Fibroblast of lung (primary cell): ENCODE measurements around the gene LGI2.

Experiments used
- CTCF ChIP-seq, 2 donors: IDR thresholded peaks in 1 of 2; conservative IDR thresholded peaks in 1 of 2; 1 replicate in 1 of 2; 2 replicates in 1 of 2; pipeline ENCODE4 v1.5.1; 2011 to 2012; ENCODE audit warnings: low read length in 2 of 2, control low read depth in 1 of 2, inconsistent platforms in 1 of 2, low read depth in 1 of 2, mild to moderate bottlenecking in 1 of 2
- EZH2 ChIP-seq: IDR thresholded peaks from 2 replicates; pipeline ENCODE4 v1.5.1; 2012; ENCODE audit warnings: low read length, control low read depth, mild to moderate bottlenecking; ENCODE audit errors: missing control alignments

DNA sequence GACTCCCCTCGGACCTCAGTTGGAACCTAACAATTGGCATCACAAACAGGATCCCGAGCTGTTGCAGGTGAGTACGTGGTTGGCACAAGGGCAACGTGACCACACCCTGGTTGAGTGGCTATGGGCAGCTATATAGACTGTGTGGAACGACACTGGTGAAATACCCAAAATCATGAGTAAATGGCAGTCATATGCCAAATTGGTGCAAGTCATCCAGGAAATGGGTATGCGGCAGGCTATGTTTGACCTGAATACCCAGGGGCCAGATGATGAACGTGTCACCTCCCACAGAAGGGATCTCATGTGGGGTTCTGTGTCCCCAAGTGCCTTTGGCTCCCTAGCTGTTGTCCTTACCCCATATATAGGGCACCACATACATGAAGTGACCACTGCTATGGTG lies 64.7 kb downstream of the LGI2 start:
- TF ChIP-seq CTCF (conservative IDR thresholded peaks at IDR 0.05 in 1 of 2, IDR thresholded peaks at IDR 0.05 in 1 of 2; ENCODE audit: low read depth in 1 of 2, low read length in 2 of 2), result no peak
- no peak for TF ChIP-seq EZH2
